PC-3 (cell line): ENCODE data around the gene TNNC1. TPM values are rescaled to one million over a fixed set of nuclear protein-coding genes. Genes with fewer than 3 reads are reported as not detected.

Experiments used
- ATAC-seq: fragments of 200-7000 bp; cut with Tn5 transposase; 2 replicates; pipeline ENCODE4 v1.9.1; 2020; ENCODE audit warnings: mild to moderate bottlenecking, moderate library complexity
- BruUV-seq: library from RNA; stranded (reverse); fragments of 400-500 nt; replicated peaks from 2 replicates; lab custom pipeline; 2021; lab: Mats Ljungman, UMichigan
- CTCF ChIA-PET: fragments of 300-600 bp; sonication (Branson Sonifier 250); formaldehyde crosslinking; loops from one replicate; lab custom pipeline; 2022; ENCODE audit warnings: antibody characterized with exemption; lab: Charles Lee
- POLR2A ChIA-PET: fragments of 300-600 bp; sonication (Branson Sonifier 250); formaldehyde crosslinking; loops from one replicate; lab custom pipeline; 2022; ENCODE audit warnings: antibody characterized with exemption; ENCODE audit not compliant: unreplicated experiment; lab: Charles Lee
- DNase-seq: peaks from one replicate; pipeline ENCODE4 v3.0.0-alpha.2; 2015
- H2AFZ ChIP-seq: fragments of 300-600 bp; sonication (generic); 2 replicates; pipeline ENCODE4 v1.6.0; 2016; ENCODE audit warnings: antibody characterized with exemption, low read length
- H3F3A ChIP-seq: fragments of 300-600 bp; sonication (generic); one replicate; pipeline ENCODE4 v1.6.0; 2017; ENCODE audit warnings: antibody characterized with exemption, low read length, control low read depth, mild to moderate bottlenecking; ENCODE audit not compliant: unreplicated experiment
- H3K27ac ChIP-seq: fragments of 300-600 bp; sonication (generic); 2 replicates; pipeline ENCODE4 v1.5.1; 2016; ENCODE audit warnings: mild to moderate bottlenecking, low read length
- H3K27me3 ChIP-seq: fragments of 300-600 bp; sonication (generic); 2 replicates; pipeline ENCODE4 v1.6.1; 2016; ENCODE audit warnings: low read length, mixed read lengths
- H3K36me3 ChIP-seq: fragments of 300-600 bp; sonication (generic); 2 replicates; pipeline ENCODE4 v1.6.1; 2016; ENCODE audit warnings: low read depth, mixed run types, low read length, mixed read lengths
- H3K4me1 ChIP-seq: fragments of 300-600 bp; sonication (generic); 2 replicates; pipeline ENCODE4 v1.5.1; 2016; ENCODE audit warnings: low read length; ENCODE audit not compliant: insufficient read depth
- H3K4me2 ChIP-seq: fragments of 300-600 bp; sonication (generic); 2 replicates; pipeline ENCODE4 v1.6.0; 2016; ENCODE audit warnings: low read length
- H3K4me3 ChIP-seq: fragments of 300-600 bp; sonication (generic); 2 replicates; pipeline ENCODE4 v1.5.1; 2016; ENCODE audit warnings: mild to moderate bottlenecking, low read length, mixed read lengths
- H3K79me2 ChIP-seq: fragments of 300-600 bp; sonication (generic); 2 replicates; pipeline ENCODE4 v1.6.1; 2017; ENCODE audit warnings: low read length, mixed read lengths
- H3K9ac ChIP-seq: fragments of 300-600 bp; sonication (generic); 2 replicates; pipeline ENCODE4 v1.6.0; 2016; ENCODE audit warnings: mild to moderate bottlenecking, low read length
- H3K9me2 ChIP-seq: fragments of 300-600 bp; sonication (generic); replicated peaks from 2 replicates; pipeline ENCODE4 v1.6.1; 2016; ENCODE audit warnings: mixed run types, low read length, mixed read lengths
- H3K9me3 ChIP-seq: fragments of 300-600 bp; sonication (generic); 2 replicates; pipeline ENCODE4 v1.6.1; 2016; ENCODE audit warnings: low read length, mixed read lengths
- H4K20me1 ChIP-seq: fragments of 300-600 bp; sonication (generic); 2 replicates; pipeline ENCODE4 v1.6.1; 2016; ENCODE audit warnings: low read length, mixed read lengths
- CTCF ChIP-seq: fragments of 300-600 bp; sonication (generic); conservative IDR thresholded peaks from 2 replicates; pipeline ENCODE4 v1.5.1; 2017; ENCODE audit warnings: antibody characterized with exemption, low read depth, mild to moderate bottlenecking, low read length
- EZH2 ChIP-seq: fragments of 300-600 bp; sonication (generic); IDR thresholded peaks from one replicate; pipeline ENCODE4 v1.6.1; 2017; ENCODE audit warnings: antibody characterized with exemption, mild to moderate bottlenecking, low read length; ENCODE audit not compliant: unreplicated experiment
- EZH2phosphoT487 ChIP-seq: fragments of 300-600 bp; sonication (generic); IDR thresholded peaks from 2 replicates; pipeline ENCODE4 v1.6.1; 2018; ENCODE audit warnings: mild to moderate bottlenecking, antibody characterized with exemption, low read length, borderline replicate concordance
- intact Hi-C: fragments of 100-400 bp; cut with micrococcal nuclease; formaldehyde crosslinking; loops from 2 replicates; pipeline ENCODE4 v1.9.0; 2023
- total RNA-seq: library from RNA; depleted of rRNA; stranded (reverse); fragments of >200 nt; gene quantifications from 2 replicates; pipeline ENCODE4 v1.2.3, GENCODE V29; 2014

The TNNC1 gene
- total RNA-seq, 1 experiment from 2014 or later, result 4.9 TPM

GRCh38 chr3:52450489-52451236 is 3.2 kb downstream of the TNNC1 start:
- Histone ChIP-seq H2AFZ (no peak overlapping the region), H3K4me1 (peaks cover 18% of the 10 kb centered on the region), H3F3A (no peaks in the 10 kb centered on the region), H3K27me3 (no peaks in the 10 kb centered on the region), H3K79me2 (peaks cover 9% of the 10 kb centered on the region), H4K20me1 (no peaks in the 10 kb centered on the region), H3K36me3 (no peaks in the 10 kb centered on the region), H3K9me2 (no peaks in the 10 kb centered on the region), H3K4me2 (no peak overlapping the region), H3K9ac (no peak overlapping the region), H3K9me3 (no peaks in the 10 kb centered on the region), H3K4me3 (no peak overlapping the region), H3K27ac (no peak overlapping the region)
- intact Hi-C loops, result no loop called here
- no peak for TF ChIP-seq CTCF
- no peak for TF ChIP-seq EZH2
- no peak for TF ChIP-seq EZH2phosphoT487
- CTCF ChIA-PET, result interaction anchor here (0.5 kb wide), 1 partner anchor 25 kb away, joined by 8 read pairs; no protein-coding TSS in a partner anchor
- DNase-seq (no peak), ATAC-seq (no peak)
- POLR2A ChIA-PET, result interaction anchor here (0.9 kb wide), 1 partner anchor 85 kb away, joined by 3 read pairs; no protein-coding TSS in a partner anchor
- BruUV-seq, result no TSS peak

- H4K20me1 ChIP-seq, result no peaks in the 10 kb centered on the region
- no peak overlapping the region for H3K4me2 ChIP-seq
- TF ChIP-seq EZH2, result no peak
- H3K9me2 ChIP-seq, result no peaks in the 10 kb centered on the region
- BruUV-seq, result no TSS peak
- H3K4me1 ChIP-seq, result peaks cover 6% of the 10 kb centered on the region
- ChIA-PET CTCF (interaction anchor here (1.5 kb wide), 1 partner anchor 35 kb away, joined by 4 read pairs; no protein-coding TSS in a partner anchor), POLR2A (no interaction called here)
- H2AFZ ChIP-seq, result no peak overlapping the region
- H3K4me3 ChIP-seq, result no peak overlapping the region
- H3K9ac ChIP-seq, result no peak overlapping the region
- H3K36me3 ChIP-seq, result no peaks in the 10 kb centered on the region
- no peaks in the 10 kb centered on the region for H3F3A ChIP-seq
- no peak for DNase-seq
- no peak overlapping the region for H3K27ac ChIP-seq
- intact Hi-C loops, result loop anchor here (1.0 kb wide), 2 partner anchors 19 to 35 kb away; no protein-coding TSS in a partner anchor
- H3K27me3 ChIP-seq, result no peaks in the 10 kb centered on the region
- no peaks in the 10 kb centered on the region for H3K9me3 ChIP-seq
- ATAC-seq, result no peak
- no peaks in the 10 kb centered on the region for H3K79me2 ChIP-seq
Measured at GRCh38 chr3:52447512-52448355, 6.1 kb downstream of the TNNC1 start.
